Chondrocyte (in vitro differentiated cells): ENCODE results near the gene GPR156. TPM values are rescaled to one million over a fixed set of nuclear protein-coding genes. Genes with fewer than 3 reads are reported as not detected.

Source experiments
- DNase-seq: peaks from one replicate; pipeline ENCODE4 v3.0.0; 2021; ENCODE audit warnings: mixed read lengths, low spot score
- H3K27ac Mint-ChIP-seq: one replicate; pipeline ENCODE4 v1.8.0; 2021; ENCODE audit warnings: mild to moderate bottlenecking, moderate library complexity, mixed read lengths; ENCODE audit not compliant: unreplicated experiment
- H3K27me3 Mint-ChIP-seq: 2 replicates; pipeline ENCODE4 v1.8.0; 2021; ENCODE audit warnings: low read depth, mixed read lengths
- H3K36me3 Mint-ChIP-seq: 2 replicates; pipeline ENCODE4 v1.8.0; 2021; ENCODE audit warnings: low read depth, mixed read lengths
- H3K4me1 Mint-ChIP-seq: 2 replicates; pipeline ENCODE4 v1.8.0; 2021; ENCODE audit warnings: low read depth, mild to moderate bottlenecking, mixed read lengths
- H3K4me3 Mint-ChIP-seq: one replicate; pipeline ENCODE4 v1.8.0; 2021; ENCODE audit warnings: mild to moderate bottlenecking, moderate library complexity, mixed read lengths; ENCODE audit not compliant: unreplicated experiment
- H3K9me3 Mint-ChIP-seq: 2 replicates; pipeline ENCODE4 v1.8.0; 2021; ENCODE audit warnings: low read depth, mixed read lengths
- CTCF ChIP-seq: fragments of 200-600 bp; sonication (generic); IDR thresholded peaks from 2 replicates; pipeline ENCODE4 v1.5.0; 2021; ENCODE audit warnings: antibody characterized with exemption, mild to moderate bottlenecking, moderate library complexity
- total RNA-seq: library from RNA; stranded (reverse); gene quantifications from 3 replicates; pipeline ENCODE4 v1.2.1, GENCODE V29; 2021

The GPR156 gene
- total RNA-seq, 1 donor from 2014 or later: 1.7 TPM

- no peak for DNase-seq
- Mint-ChIP-seq H3K4me3 (no peak overlapping the region), H3K4me1 (peaks cover 25% of the 10 kb centered on the region), H3K27me3 (no peaks in the 10 kb centered on the region), H3K36me3 (no peaks in the 10 kb centered on the region), H3K27ac (no peak overlapping the region), H3K9me3 (peaks cover 3% of the 10 kb centered on the region)
- TF ChIP-seq CTCF: no peak
These were observed 147.5 kb downstream of the GPR156 start for GRCh38 chr3:120137548-120137947.

- no peaks in the 10 kb centered on the region for H3K9me3 Mint-ChIP-seq
- H3K4me1 Mint-ChIP-seq: peaks cover 7% of the 10 kb centered on the region
- TF ChIP-seq CTCF: no peak
- H3K27ac Mint-ChIP-seq: peak overlapping the region; percentile 19
- DNase-seq: no peak
- H3K27me3 Mint-ChIP-seq: no peaks in the 10 kb centered on the region
- H3K4me3 Mint-ChIP-seq: no peak overlapping the region
- no peaks in the 10 kb centered on the region for H3K36me3 Mint-ChIP-seq
These were observed 154.4 kb downstream of the GPR156 start for GRCh38 chr3:120130656-120131055.

- H3K27me3 Mint-ChIP-seq: no peaks in the 10 kb centered on the region
These were observed 155.1 kb downstream of the GPR156 start for GRCh38 chr3:120129718-120130513.

GRCh38 chr3:120129051-120129450 is 156.0 kb downstream of the GPR156 start:
- no peak for DNase-seq
- Mint-ChIP-seq H3K27ac (no peak overlapping the region), H3K9me3 (no peaks in the 10 kb centered on the region), H3K4me3 (no peak overlapping the region), H3K27me3 (no peaks in the 10 kb centered on the region), H3K36me3 (no peaks in the 10 kb centered on the region), H3K4me1 (no peaks in the 10 kb centered on the region)
- TF ChIP-seq CTCF: no peak

More at GRCh38 chr3:120129718-120130513, 155.1 kb downstream of the GPR156 start:
- DNase-seq: no peak
- Mint-ChIP-seq H3K4me1 (peaks cover under 1% of the 10 kb centered on the region), H3K9me3 (no peaks in the 10 kb centered on the region), H3K27ac (no peak overlapping the region), H3K4me3 (no peak overlapping the region), H3K36me3 (no peaks in the 10 kb centered on the region)
- TF ChIP-seq CTCF: no peak

- no peaks in the 10 kb centered on the region for H3K9me3 Mint-ChIP-seq
- DNase-seq: no peak
- H3K4me1 Mint-ChIP-seq: no peaks in the 10 kb centered on the region
- no peak overlapping the region for H3K4me3 Mint-ChIP-seq
- H3K27me3 Mint-ChIP-seq: no peaks in the 10 kb centered on the region
- H3K27ac Mint-ChIP-seq: no peak overlapping the region
- no peaks in the 10 kb centered on the region for H3K36me3 Mint-ChIP-seq
- TF ChIP-seq CTCF: no peak
These were observed 159.0 kb downstream of the GPR156 start for GRCh38 chr3:120125992-120126391.
